HG03442 (cell line): ENCODE data around the gene DNM2.
"Not testable (repeated sequence)": the region's sequence is repeated elsewhere in the genome, so short reads cannot be mapped to it uniquely, and the experiment has no call there.

Experiments used
- ATAC-seq: cut with Tn5 transposase; IDR thresholded peaks from one replicate; pipeline ENCODE4 v1.9.1; 2021; ENCODE audit warnings: mild to moderate bottlenecking, moderate library complexity; ENCODE audit not compliant: unreplicated experiment

DNM2 gene

GRCh38 chr19:10831987-10832938 is 114.4 kb downstream of the DNM2 start:
- no peak for ATAC-seq

GRCh38 chr19:10832939-10833296 is 115.0 kb downstream of the DNM2 start:
- no peak for ATAC-seq

DNA sequence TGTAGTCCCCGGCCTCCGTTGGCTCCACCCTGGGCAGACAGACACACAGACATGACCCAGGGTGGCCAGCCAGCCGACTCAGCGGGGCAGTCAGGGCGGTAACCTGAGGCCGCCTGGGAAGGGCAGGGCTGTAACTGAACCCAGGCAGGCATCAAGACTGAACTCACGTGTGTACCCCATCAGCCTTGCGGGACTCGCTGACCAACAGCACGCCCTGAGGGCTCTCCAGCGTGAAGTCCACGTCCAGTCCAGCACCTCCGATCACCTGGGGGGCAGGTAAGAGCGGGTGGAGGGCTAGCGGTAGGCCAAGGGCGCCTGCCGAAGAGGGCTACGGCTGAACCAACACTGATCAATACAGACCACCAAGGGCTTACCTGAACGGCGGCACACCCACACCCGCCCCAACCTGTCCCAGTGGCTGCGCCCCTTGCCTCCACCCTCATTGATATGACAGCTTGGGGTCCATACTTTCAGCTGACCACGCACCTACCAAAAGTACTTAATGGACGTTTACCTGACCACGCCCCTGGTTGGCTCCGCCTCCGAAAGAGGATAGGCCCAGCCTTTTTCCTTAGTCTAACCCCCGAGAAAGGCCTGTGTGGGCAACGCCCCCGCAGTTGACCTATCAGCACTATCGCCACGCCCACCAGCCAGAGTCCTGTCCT is 117.3 kb downstream of the DNM2 start:
- no peak for ATAC-seq

DNA sequence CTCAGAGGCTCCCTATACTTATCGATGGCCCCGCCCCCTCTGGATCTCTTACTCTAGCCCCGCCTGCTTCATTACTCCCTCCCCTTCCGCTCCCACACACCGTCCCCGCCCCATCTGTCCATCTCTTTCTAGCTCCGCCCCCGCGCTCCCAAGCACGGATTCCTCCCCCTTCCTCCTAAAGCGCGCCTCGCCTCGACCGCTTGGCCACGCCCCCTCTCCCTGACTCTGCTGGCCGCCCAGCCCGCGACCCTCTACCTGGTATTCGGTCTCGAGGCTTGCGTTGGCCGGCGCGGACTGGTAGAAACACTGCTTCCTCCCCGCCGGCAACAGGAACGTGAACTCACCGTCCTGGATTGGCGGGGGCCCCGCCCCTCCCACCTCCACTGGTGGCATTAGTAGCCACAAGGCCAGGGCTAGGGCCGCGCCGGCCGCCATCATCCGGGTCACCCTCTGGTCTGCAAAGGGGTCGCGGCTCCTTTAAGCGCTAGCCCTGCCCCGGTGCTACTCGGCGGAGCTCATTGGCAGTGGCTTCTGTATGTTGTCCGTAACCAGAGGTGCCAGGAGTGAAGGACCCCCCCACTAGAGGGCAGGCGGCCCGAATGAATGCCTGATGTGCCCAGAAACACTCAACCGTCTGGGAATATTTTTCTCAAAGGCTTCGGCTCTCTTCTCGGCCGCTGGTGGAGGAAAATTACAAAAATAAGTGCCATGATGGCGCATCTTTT is 118.0 kb downstream of the DNM2 start, which contains the start of gene TMED1:
Gene TMED1, minus strand, starts transcription at position 459 of the 725 bp plus-strand sequence. Its CDS starts 21 bp downstream, at position 438.
- ATAC-seq = peak; percentile 80

GRCh38 chr19:10836479-10837330 is 118.8 kb downstream of the DNM2 start:
- ATAC-seq = no peak

GRCh38 chr19:10837649-10838048 is 119.8 kb downstream of the DNM2 start:
- ATAC-seq = not testable (repeated sequence)

DNA sequence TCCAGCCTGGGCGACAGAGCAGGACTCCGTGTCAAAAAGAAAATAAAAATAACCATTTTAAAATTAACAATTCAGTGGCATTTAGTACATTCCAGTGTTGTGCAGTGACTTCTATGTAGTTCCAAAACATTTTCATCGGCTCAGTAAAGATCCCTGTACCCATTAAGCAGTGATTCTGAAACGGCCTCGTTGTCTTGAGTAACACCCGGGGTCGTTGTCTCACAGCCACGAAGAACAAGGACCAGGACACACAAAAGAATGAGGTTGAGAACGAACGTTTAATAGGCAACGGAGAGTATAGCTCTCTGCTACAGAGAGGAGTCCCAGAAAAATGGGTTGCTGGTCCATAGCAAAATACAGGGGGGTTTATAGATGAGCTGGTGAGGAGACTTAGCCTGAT is 120.5 kb downstream of the DNM2 start:
- ATAC-seq = no peak

- no peak for ATAC-seq
Measured at GRCh38 chr19:10839114-10840050, 121.5 kb downstream of the DNM2 start.

DNA sequence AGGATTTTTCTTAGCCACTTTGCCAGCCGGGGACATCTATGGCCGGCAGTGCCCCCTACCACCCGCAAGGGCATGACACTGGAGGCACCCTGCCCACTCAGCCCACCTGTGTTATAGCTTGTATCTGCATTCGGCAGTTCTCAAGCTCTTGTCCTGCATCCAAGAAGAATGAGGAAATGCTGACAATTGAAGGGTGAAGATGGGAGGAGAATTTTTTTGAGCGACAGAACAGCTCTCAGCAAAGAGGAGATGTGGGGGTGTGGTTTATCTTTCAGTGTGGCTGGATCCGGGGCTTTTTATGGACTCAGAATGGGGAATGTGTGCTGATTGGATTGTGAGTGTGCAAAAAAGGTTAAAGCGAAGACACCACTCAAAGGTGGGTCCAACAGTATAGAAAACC is 124.9 kb downstream of the DNM2 start:
- ATAC-seq = no peak

- ATAC-seq = no peak
Measured at GRCh38 chr19:10846500-10847202, 128.8 kb downstream of the DNM2 start.

DNA sequence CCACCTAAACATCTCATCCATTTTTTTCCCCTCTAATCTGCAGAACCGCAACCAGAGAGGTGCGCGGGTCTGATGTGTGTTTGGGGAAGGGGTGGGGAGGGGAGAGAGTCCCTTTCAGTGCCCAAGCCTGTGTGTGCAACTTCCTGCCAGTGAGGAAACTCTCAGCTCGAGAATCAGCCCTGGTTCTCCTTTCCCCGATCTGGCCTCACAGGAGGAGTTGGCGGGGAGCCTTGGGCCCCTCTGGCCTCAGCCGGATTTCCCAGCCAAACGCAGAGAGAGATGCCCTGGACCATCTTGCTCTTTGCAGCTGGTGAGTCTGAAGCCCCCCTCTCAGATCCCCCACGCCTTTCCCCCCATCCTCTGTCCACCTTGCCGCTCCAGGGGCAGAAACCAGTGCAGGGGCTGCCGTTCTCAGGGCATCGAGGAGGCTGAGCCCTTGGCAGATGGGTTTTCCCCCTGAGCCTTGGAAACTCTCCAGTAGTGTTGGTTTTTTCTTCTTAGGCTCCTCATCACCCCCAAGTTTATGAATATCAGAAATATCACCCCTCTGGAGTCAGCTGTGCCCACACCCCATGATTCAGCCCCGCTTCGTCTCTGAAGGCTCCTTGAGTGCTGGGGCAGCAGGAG is 130.5 kb downstream of the DNM2 start, which contains the start of gene C19orf38:
Gene C19orf38, plus strand, starts transcription at position 186 of the 627 bp plus-strand sequence. Its CDS starts 94 bp downstream, at position 280.
- ATAC-seq = no peak

- ATAC-seq = no peak
Measured at GRCh38 chr19:10850631-10851030, 132.8 kb downstream of the DNM2 start.

DNA sequence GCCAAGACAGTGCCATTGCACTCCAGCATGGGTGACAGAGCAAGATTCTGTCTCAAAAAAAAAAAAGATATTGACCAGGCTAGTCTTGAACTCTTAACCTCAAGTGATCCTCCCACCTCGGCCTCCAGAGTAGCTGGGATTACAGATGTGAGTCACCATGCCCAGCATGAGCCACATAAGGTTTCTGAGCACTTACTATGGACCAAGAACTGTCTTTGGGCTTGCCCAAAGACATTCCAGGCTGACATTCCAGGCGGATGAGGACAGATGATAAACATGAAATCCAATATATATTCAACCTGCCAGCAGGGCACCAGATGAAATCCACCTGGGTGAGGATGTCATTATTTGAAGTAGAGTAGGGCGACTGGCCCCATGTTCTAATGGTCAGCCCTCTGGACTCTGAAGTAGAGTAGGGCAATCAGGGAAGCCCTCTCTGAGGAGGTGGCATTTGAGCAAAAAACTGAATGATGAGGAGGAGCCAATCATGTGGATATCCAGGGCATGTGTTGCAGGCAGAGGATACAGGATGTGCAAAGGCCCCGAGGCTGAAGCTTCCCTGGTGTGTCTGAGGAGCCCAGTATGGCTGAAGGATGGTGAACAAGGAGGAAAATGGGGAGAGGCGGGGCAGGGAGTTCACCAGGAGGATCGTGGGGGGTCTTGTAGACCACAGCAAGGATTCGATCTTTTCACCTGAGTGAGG is 134.4 kb downstream of the DNM2 start:
- ATAC-seq = no peak

DNA sequence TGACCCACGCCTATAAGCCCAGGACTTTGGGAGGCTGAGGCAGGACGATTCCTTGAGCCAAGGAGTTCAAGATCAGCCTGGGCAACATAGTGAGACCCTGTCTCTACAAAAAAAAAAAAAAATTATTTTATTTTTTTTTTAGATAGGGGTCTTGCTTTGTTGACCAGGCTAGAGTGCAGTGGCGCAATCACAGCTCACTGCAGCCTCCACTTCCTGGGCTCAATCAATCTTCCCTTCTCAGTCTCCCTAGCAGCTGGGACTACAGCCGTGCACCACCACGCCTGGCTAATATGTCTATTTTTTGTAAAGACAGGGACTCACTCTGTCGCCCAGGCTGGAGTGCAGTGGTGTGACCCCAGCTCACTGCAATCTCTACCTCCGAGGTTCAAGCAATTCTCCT is 135.1 kb downstream of the DNM2 start:
- no peak for ATAC-seq

- no peak for ATAC-seq
Measured at GRCh38 chr19:10854350-10855089, 136.6 kb downstream of the DNM2 start.

GRCh38 chr19:10855879-10856522 is 138.1 kb downstream of the DNM2 start:
- ATAC-seq = no peak
